Measurements from ENCODE around the gene TFE3.

DNA sequence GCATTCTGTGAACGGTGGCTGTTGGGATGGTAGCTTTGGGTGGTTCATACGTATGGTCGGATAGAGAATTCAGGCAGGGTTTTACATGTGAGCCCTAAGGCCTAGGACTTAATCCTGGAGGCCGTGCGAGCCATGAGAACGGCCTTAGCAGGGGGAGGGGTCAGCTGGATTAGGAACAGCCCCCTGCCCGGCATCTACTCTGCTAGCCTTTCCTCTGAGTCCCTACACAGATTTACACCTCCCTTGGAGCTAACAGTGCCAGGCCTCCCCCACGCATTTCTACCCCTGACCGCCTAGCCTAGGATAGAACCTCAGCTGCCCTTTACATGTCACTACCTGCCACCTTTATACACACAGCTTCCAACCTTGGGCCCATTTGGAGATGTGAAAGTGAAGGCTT is 23.5 kb upstream of the TFE3 start:
- TF ChIP-seq EZH2 (IDR thresholded peaks at IDR 0.05; ENCODE audit: low read depth, unreplicated experiment) (no peak), CREB1 (CRISPR knock-in tag; IDR thresholded peaks at IDR 0.05; ENCODE audit: low read depth) (no peak), EZH2phosphoT487 (IDR thresholded peaks at IDR 0.05; ENCODE audit: unreplicated experiment) (no peak), NANOG (IDR thresholded peaks at IDR 0.05; ENCODE audit: borderline replicate concordance) (no peak)
- TF ChIP-seq, protein P1, sequence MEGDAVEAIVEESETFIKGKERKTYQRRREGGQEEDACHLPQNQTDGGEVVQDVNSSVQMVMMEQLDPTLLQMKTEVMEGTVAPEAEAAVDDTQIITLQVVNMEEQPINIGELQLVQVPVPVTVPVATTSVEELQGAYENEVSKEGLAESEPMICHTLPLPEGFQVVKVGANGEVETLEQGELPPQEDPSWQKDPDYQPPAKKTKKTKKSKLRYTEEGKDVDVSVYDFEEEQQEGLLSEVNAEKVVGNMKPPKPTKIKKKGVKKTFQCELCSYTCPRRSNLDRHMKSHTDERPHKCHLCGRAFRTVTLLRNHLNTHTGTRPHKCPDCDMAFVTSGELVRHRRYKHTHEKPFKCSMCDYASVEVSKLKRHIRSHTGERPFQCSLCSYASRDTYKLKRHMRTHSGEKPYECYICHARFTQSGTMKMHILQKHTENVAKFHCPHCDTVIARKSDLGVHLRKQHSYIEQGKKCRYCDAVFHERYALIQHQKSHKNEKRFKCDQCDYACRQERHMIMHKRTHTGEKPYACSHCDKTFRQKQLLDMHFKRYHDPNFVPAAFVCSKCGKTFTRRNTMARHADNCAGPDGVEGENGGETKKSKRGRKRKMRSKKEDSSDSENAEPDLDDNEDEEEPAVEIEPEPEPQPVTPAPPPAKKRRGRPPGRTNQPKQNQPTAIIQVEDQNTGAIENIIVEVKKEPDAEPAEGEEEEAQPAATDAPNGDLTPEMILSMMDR (conservative IDR thresholded peaks at IDR 0.05; ENCODE audit: low read depth in 2 of 2) = no peak

Data from GM23338 (cell line).